Measurements from ENCODE around the gene POTEH.
"Not testable (repeated sequence)": the region's sequence is repeated elsewhere in the genome, so short reads cannot be mapped to it uniquely, and the experiment has no call there.

- not testable (repeated sequence) for TF ChIP-seq CTCF (IDR thresholded peaks at IDR 0.05 in 8 of 11, conservative IDR thresholded peaks at IDR 0.05 in 3 of 11); POLR2AphosphoS5 (IDR thresholded peaks at IDR 0.05)
Observed at GRCh38 chr22:15688090-15688489, 1.7 kb upstream of the POTEH start.
